ENCODE measurements around the gene STAC.
"Not testable (repeated sequence)": the region's sequence is repeated elsewhere in the genome, so short reads cannot be mapped to it uniquely, and the experiment has no call there.

STAC gene

GRCh38 chr3:36575241-36575640 is 194.9 kb downstream of the STAC start:
- no peak for DNase-seq (ENCODE audit: low spot score)
- in situ Hi-C loops (cut with MboI; ENCODE audit: low sequenced_read_pairs, unreplicated experiment): no loop called here
- TF ChIP-seq CTCF (IDR thresholded peaks at IDR 0.05; ENCODE audit: borderline replicate concordance, control extremely low read depth, extremely low read depth, insufficient read depth, missing control alignments): no peak

GRCh38 chr3:36578418-36578817 is 198.1 kb downstream of the STAC start:
- in situ Hi-C loops (cut with MboI; ENCODE audit: low sequenced_read_pairs, unreplicated experiment): not testable (repeated sequence)

GRCh38 chr3:36579746-36580145 is 199.4 kb downstream of the STAC start:
- no peak for TF ChIP-seq CTCF (IDR thresholded peaks at IDR 0.05; ENCODE audit: borderline replicate concordance, control extremely low read depth, extremely low read depth, insufficient read depth, missing control alignments)
- DNase-seq (ENCODE audit: low spot score): no peak
- in situ Hi-C loops (cut with MboI; ENCODE audit: low sequenced_read_pairs, unreplicated experiment): no loop called here

More at GRCh38 chr3:36578418-36578817, 198.1 kb downstream of the STAC start:
- not testable (repeated sequence) for DNase-seq (ENCODE audit: low spot score)

DNA sequence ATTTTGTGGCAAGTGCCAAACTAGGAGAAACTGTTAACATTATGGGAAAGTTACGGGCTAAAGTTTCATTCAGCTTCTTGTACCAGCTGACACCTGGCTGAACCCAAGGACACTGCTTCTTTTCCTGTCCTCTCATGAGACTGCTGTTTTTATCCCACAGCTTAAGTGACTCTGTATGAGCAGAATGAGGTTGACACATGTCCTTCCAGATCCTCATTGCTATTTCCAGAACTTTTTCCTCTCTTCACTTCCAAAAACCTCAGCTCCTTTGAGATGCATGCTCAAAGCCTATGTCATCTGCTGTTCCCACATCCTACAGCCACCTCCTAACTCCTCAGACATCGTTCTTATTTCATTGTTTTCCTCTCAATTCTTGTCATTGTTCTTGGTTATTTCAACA is 200.4 kb downstream of the STAC start:
- no peak for DNase-seq (ENCODE audit: low spot score)
- no peak for TF ChIP-seq CTCF (IDR thresholded peaks at IDR 0.05; ENCODE audit: borderline replicate concordance, control extremely low read depth, extremely low read depth, insufficient read depth, missing control alignments)
- in situ Hi-C loops (cut with MboI; ENCODE audit: low sequenced_read_pairs, unreplicated experiment): no loop called here

- TF ChIP-seq CTCF (IDR thresholded peaks at IDR 0.05; ENCODE audit: borderline replicate concordance, control extremely low read depth, extremely low read depth, insufficient read depth, missing control alignments): no peak
- in situ Hi-C loops (cut with MboI; ENCODE audit: low sequenced_read_pairs, unreplicated experiment): no loop called here
- DNase-seq (ENCODE audit: low spot score): no peak
Observed at GRCh38 chr3:36591959-36592358, 211.7 kb downstream of the STAC start.

- in situ Hi-C loops (cut with MboI; ENCODE audit: low sequenced_read_pairs, unreplicated experiment): no loop called here
- TF ChIP-seq CTCF (IDR thresholded peaks at IDR 0.05; ENCODE audit: borderline replicate concordance, control extremely low read depth, extremely low read depth, insufficient read depth, missing control alignments): no peak
- no peak for DNase-seq (ENCODE audit: low spot score)
Observed at GRCh38 chr3:36595511-36595910, 215.2 kb downstream of the STAC start.

DNA sequence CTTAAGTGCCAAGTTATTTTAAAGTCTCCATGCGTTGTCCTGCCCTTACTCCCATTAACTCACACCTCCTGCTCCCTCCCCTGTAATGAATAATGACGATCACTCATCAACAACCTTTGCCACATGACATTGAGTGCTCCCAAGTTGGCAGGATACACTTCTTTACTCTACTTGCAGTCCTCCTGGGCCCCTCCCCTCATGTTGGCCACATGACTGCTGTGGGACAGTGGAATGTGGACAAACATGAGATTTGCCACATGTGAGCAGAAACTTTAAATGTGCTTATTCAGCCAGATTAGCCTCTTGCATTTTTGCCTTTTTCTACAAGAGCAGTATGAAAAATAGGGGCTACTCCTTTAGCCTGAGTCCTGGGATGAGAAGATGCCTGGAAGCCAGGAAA is 216.1 kb downstream of the STAC start:
- DNase-seq (ENCODE audit: low spot score): no peak
- no peak for TF ChIP-seq CTCF (IDR thresholded peaks at IDR 0.05; ENCODE audit: borderline replicate concordance, control extremely low read depth, extremely low read depth, insufficient read depth, missing control alignments)
- in situ Hi-C loops (cut with MboI; ENCODE audit: low sequenced_read_pairs, unreplicated experiment): no loop called here
